GM20000 (cell line): ENCODE results near the gene FCN2.

Experiments used
- DNase-seq: peaks from one replicate; pipeline ENCODE4 v3.0.0; 2012; ENCODE audit warnings: low spot score
- CTCF ChIP-seq: IDR thresholded peaks from 2 replicates; pipeline ENCODE4 v1.5.1; 2012; ENCODE audit warnings: mild to moderate bottlenecking, control low read depth; ENCODE audit errors: extremely low read depth, missing control alignments

The FCN2 gene

GRCh38 chr9:134835448-134835847 lies 45.2 kb upstream of the FCN2 start:
- TF ChIP-seq CTCF: no peak
- DNase-seq: no peak

DNA sequence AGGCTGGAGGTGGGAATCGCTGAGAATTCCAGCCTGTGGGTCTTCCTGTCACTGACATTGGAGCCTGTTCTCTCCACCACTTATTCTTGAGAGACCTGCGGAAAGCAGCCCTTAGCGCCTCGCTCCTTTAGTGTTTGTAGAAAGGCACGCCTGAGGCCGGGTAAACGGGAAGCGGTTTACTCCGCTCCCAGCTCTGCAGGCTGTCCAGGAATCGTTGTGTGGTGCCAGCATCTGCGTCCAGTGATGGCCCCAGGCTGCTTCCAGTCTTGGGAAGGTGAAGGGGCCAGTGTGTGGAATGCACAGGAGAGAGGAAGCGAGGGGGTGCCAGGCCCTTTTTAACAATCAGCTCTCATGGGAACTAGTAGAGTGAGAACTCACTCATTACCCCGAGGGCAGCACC lies 44.6 kb upstream of the FCN2 start:
- no peak for TF ChIP-seq CTCF

DNA sequence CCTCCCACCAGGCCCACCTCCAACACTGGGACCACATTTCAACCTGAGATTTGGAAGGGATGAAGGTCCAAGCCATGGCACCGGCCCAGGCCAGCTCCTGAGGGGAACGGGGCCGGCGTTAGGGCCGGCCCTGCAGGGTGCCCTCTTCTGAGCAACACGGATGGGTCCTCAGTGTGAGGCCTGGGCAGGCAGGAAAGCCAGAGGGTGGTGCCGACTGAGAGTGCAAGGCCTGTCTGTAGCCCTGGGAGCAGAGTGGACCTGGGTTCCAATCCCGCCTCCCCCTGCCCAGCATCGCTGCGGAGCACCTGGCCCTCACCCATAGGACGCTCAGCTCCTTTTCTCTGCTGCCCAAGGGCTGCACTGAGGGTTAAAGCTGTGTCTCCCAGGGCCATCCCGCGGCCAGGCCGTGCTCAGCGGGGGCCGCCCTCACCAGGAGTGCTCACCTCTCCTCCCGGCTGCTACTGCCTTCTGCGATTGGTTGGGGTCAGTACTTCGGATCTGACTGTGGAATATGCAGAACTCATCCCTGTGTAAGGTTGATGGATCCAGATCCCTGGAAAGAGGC lies 44.1 kb upstream of the FCN2 start:
- TF ChIP-seq CTCF: no peak
- no peak for DNase-seq

More for the DNA sequence above, 44.6 kb upstream of the FCN2 start:
- no peak for DNase-seq

GRCh38 chr9:134837529-134837928 lies 43.1 kb upstream of the FCN2 start:
- DNase-seq: no peak
- no peak for TF ChIP-seq CTCF

- no peak for DNase-seq
- no peak for TF ChIP-seq CTCF
Observed at GRCh38 chr9:134838651-134839454, 41.8 kb upstream of the FCN2 start.

- no peak for TF ChIP-seq CTCF
- no peak for DNase-seq
Observed at GRCh38 chr9:134839455-134840125, 41.0 kb upstream of the FCN2 start.

- no peak for DNase-seq
- no peak for TF ChIP-seq CTCF
Observed at GRCh38 chr9:134840511-134840910, 40.1 kb upstream of the FCN2 start.
